ENCODE data around the gene SYNE2.
"Not testable (repeated sequence)": the region's sequence is repeated elsewhere in the genome, so short reads cannot be mapped to it uniquely, and the experiment has no call there.

SYNE2 gene

GRCh38 chr14:64209444-64210131, 356.8 kb downstream of the SYNE2 start:
- Mint-ChIP-seq H3K27ac (ENCODE audit: low read depth) (no peak overlapping the region), H3K4me3 (no peak overlapping the region), H3K36me3 (ENCODE audit: insufficient read depth) (peaks cover 56% of the 10 kb centered on the region), H3K4me1 (peaks cover 6% of the 10 kb centered on the region), H3K27me3 (no peaks in the 10 kb centered on the region), H3K9me3 (no peaks in the 10 kb centered on the region)
- ATAC-seq (replicated peaks; ENCODE audit: extremely low read depth, poor library complexity, severe bottlenecking) (no peak), DNase-seq (ENCODE audit: low spot score in 2 of 2) (no peak)

- peaks cover 62% of the 10 kb centered on the region for H3K36me3 Mint-ChIP-seq (ENCODE audit: insufficient read depth)
- DNase-seq (ENCODE audit: low spot score in 2 of 2) (no peak), ATAC-seq (replicated peaks; ENCODE audit: extremely low read depth, poor library complexity, severe bottlenecking) (no peak)
- H3K27ac Mint-ChIP-seq (ENCODE audit: low read depth): peak overlapping the region; percentile 78
- no peaks in the 10 kb centered on the region for H3K27me3 Mint-ChIP-seq
- H3K4me1 Mint-ChIP-seq: peaks cover 6% of the 10 kb centered on the region
- H3K4me3 Mint-ChIP-seq: no peak overlapping the region
- no peaks in the 10 kb centered on the region for H3K9me3 Mint-ChIP-seq
These were observed 357.4 kb downstream of the SYNE2 start for GRCh38 chr14:64210216-64210615.

- not testable (repeated sequence) for DNase-seq (ENCODE audit: low spot score in 2 of 2); H3K4me1 Mint-ChIP-seq; H3K27me3 Mint-ChIP-seq; ATAC-seq (replicated peaks; ENCODE audit: extremely low read depth, poor library complexity, severe bottlenecking); H3K4me3 Mint-ChIP-seq; H3K9me3 Mint-ChIP-seq
- Mint-ChIP-seq H3K36me3 (ENCODE audit: insufficient read depth) (peaks cover 65% of the 10 kb centered on the region), H3K27ac (ENCODE audit: low read depth) (peak overlapping the region; percentile 78)
These were observed 358.1 kb downstream of the SYNE2 start for GRCh38 chr14:64210912-64211311.

GRCh38 chr14:64212666-64213065, 359.9 kb downstream of the SYNE2 start:
- DNase-seq (ENCODE audit: low spot score in 2 of 2): no peak
- ATAC-seq (replicated peaks; ENCODE audit: extremely low read depth, poor library complexity, severe bottlenecking): no peak
- Mint-ChIP-seq H3K9me3 (no peaks in the 10 kb centered on the region), H3K27me3 (no peaks in the 10 kb centered on the region), H3K4me1 (no peaks in the 10 kb centered on the region), H3K36me3 (ENCODE audit: insufficient read depth) (peaks cover 78% of the 10 kb centered on the region), H3K27ac (ENCODE audit: low read depth) (peak overlapping the region; percentile 25), H3K4me3 (no peak overlapping the region)

GRCh38 chr14:64213086-64213485, 360.3 kb downstream of the SYNE2 start:
- no peak for ATAC-seq (replicated peaks; ENCODE audit: extremely low read depth, poor library complexity, severe bottlenecking)
- peaks cover 79% of the 10 kb centered on the region for H3K36me3 Mint-ChIP-seq (ENCODE audit: insufficient read depth)
- H3K4me1 Mint-ChIP-seq: no peaks in the 10 kb centered on the region
- DNase-seq (ENCODE audit: low spot score in 2 of 2): no peak
- no peaks in the 10 kb centered on the region for H3K9me3 Mint-ChIP-seq
- H3K4me3 Mint-ChIP-seq: no peak overlapping the region
- H3K27me3 Mint-ChIP-seq: no peaks in the 10 kb centered on the region
- peak overlapping the region; percentile 25 for H3K27ac Mint-ChIP-seq (ENCODE audit: low read depth)

- DNase-seq (ENCODE audit: low spot score in 2 of 2) (no peak), ATAC-seq (replicated peaks; ENCODE audit: extremely low read depth, poor library complexity, severe bottlenecking) (no peak)
- Mint-ChIP-seq H3K36me3 (ENCODE audit: insufficient read depth) (peaks cover 81% of the 10 kb centered on the region), H3K4me3 (no peak overlapping the region), H3K9me3 (no peaks in the 10 kb centered on the region), H3K27me3 (no peaks in the 10 kb centered on the region), H3K4me1 (no peaks in the 10 kb centered on the region), H3K27ac (ENCODE audit: low read depth) (no peak overlapping the region)
These were observed 361.2 kb downstream of the SYNE2 start for GRCh38 chr14:64213853-64214570.

- no peak for DNase-seq (ENCODE audit: low spot score in 2 of 2)
- Mint-ChIP-seq H3K4me1 (no peaks in the 10 kb centered on the region), H3K36me3 (ENCODE audit: insufficient read depth) (peaks cover 81% of the 10 kb centered on the region), H3K27ac (ENCODE audit: low read depth) (no peak overlapping the region), H3K27me3 (no peaks in the 10 kb centered on the region), H3K4me3 (no peak overlapping the region), H3K9me3 (no peaks in the 10 kb centered on the region)
- ATAC-seq (replicated peaks; ENCODE audit: extremely low read depth, poor library complexity, severe bottlenecking): no peak
These were observed 362.5 kb downstream of the SYNE2 start for GRCh38 chr14:64215274-64215673.

GRCh38 chr14:64215978-64216377, 363.2 kb downstream of the SYNE2 start:
- H3K4me3 Mint-ChIP-seq: no peak overlapping the region
- no peaks in the 10 kb centered on the region for H3K27me3 Mint-ChIP-seq
- DNase-seq (ENCODE audit: low spot score in 2 of 2) (no peak), ATAC-seq (replicated peaks; ENCODE audit: extremely low read depth, poor library complexity, severe bottlenecking) (no peak)
- H3K36me3 Mint-ChIP-seq (ENCODE audit: insufficient read depth): peaks cover 78% of the 10 kb centered on the region
- no peaks in the 10 kb centered on the region for H3K9me3 Mint-ChIP-seq
- no peaks in the 10 kb centered on the region for H3K4me1 Mint-ChIP-seq
- H3K27ac Mint-ChIP-seq (ENCODE audit: low read depth): no peak overlapping the region

- H3K36me3 Mint-ChIP-seq (ENCODE audit: insufficient read depth): peaks cover 76% of the 10 kb centered on the region
- H3K4me3 Mint-ChIP-seq: no peak overlapping the region
- H3K9me3 Mint-ChIP-seq: no peaks in the 10 kb centered on the region
- DNase-seq (ENCODE audit: low spot score in 2 of 2) (no peak), ATAC-seq (replicated peaks; ENCODE audit: extremely low read depth, poor library complexity, severe bottlenecking) (no peak)
- H3K27me3 Mint-ChIP-seq: no peaks in the 10 kb centered on the region
- H3K4me1 Mint-ChIP-seq: no peaks in the 10 kb centered on the region
- no peak overlapping the region for H3K27ac Mint-ChIP-seq (ENCODE audit: low read depth)
These were observed 364.5 kb downstream of the SYNE2 start for GRCh38 chr14:64217308-64217707.

- H3K4me1 Mint-ChIP-seq: no peaks in the 10 kb centered on the region
- H3K27me3 Mint-ChIP-seq: no peaks in the 10 kb centered on the region
- no peak overlapping the region for H3K4me3 Mint-ChIP-seq
- DNase-seq (ENCODE audit: low spot score in 2 of 2) (no peak), ATAC-seq (replicated peaks; ENCODE audit: extremely low read depth, poor library complexity, severe bottlenecking) (no peak)
- no peak overlapping the region for H3K27ac Mint-ChIP-seq (ENCODE audit: low read depth)
- H3K9me3 Mint-ChIP-seq: no peaks in the 10 kb centered on the region
- H3K36me3 Mint-ChIP-seq (ENCODE audit: insufficient read depth): peaks cover 73% of the 10 kb centered on the region
These were observed 365.0 kb downstream of the SYNE2 start for GRCh38 chr14:64217834-64218233.

GRCh38 chr14:64218344-64219240, 365.8 kb downstream of the SYNE2 start:
- H3K9me3 Mint-ChIP-seq: no peaks in the 10 kb centered on the region
- no peak overlapping the region for H3K27ac Mint-ChIP-seq (ENCODE audit: low read depth)
- H3K4me3 Mint-ChIP-seq: no peak overlapping the region
- H3K4me1 Mint-ChIP-seq: no peaks in the 10 kb centered on the region
- no peak for ATAC-seq (replicated peaks; ENCODE audit: extremely low read depth, poor library complexity, severe bottlenecking)
- no peak for DNase-seq (ENCODE audit: low spot score in 2 of 2)
- H3K36me3 Mint-ChIP-seq (ENCODE audit: insufficient read depth): peaks cover 74% of the 10 kb centered on the region
- no peaks in the 10 kb centered on the region for H3K27me3 Mint-ChIP-seq

- no peaks in the 10 kb centered on the region for H3K4me1 Mint-ChIP-seq
- H3K36me3 Mint-ChIP-seq (ENCODE audit: insufficient read depth): peaks cover 75% of the 10 kb centered on the region
- ATAC-seq (replicated peaks; ENCODE audit: extremely low read depth, poor library complexity, severe bottlenecking) (no peak), DNase-seq (ENCODE audit: low spot score in 2 of 2) (no peak)
- no peaks in the 10 kb centered on the region for H3K9me3 Mint-ChIP-seq
- no peak overlapping the region for H3K4me3 Mint-ChIP-seq
- peak overlapping the region; percentile 49 for H3K27ac Mint-ChIP-seq (ENCODE audit: low read depth)
- no peaks in the 10 kb centered on the region for H3K27me3 Mint-ChIP-seq
These were observed 367.3 kb downstream of the SYNE2 start for GRCh38 chr14:64220056-64220455.
